H1 (cell line): ENCODE data around the gene RMRP. TPM values are rescaled to one million over a fixed set of nuclear protein-coding genes. Genes with fewer than 3 reads are reported as not detected.
A peak's percentile ranks its signal among the peaks of the same experiment; 100 is the strongest.

Source experiments
- CTCF ChIA-PET: fragments of 300-600 bp; sonication (Branson Sonifier 250); formaldehyde crosslinking; loops from one replicate; lab custom pipeline; 2021; ENCODE audit not compliant: partially characterized antibody; lab: Charles Lee
- POLR2A ChIA-PET: fragments of 300-600 bp; sonication (Branson Sonifier 250); formaldehyde crosslinking; loops from one replicate; lab custom pipeline; 2021; ENCODE audit warnings: inconsistent platforms; ENCODE audit not compliant: partially characterized antibody; lab: Charles Lee
- DNase-seq, 2 experiments: peaks; one replicate each; pipeline versions ENCODE4 v3.0.0 to v3.0.0-alpha.2; 2010 to 2022; ENCODE audit warnings: low spot score in 2 of 2, low read depth in 1 of 2, mixed read lengths in 1 of 2
- FAIRE-seq: peaks from 2 replicates; lab custom pipeline; 2011; peaks lifted over from hg19 to GRCh38; lab: Jason Lieb, UNC
- H2AFZ ChIP-seq: 2 replicates; pipeline ENCODE4 v1.8.1; 2012; ENCODE audit warnings: low read length, inconsistent platforms
- H2AK5ac ChIP-seq: 2 replicates; pipeline ENCODE4 v1.6.1; 2013; ENCODE audit warnings: low read depth, low read length
- H2BK120ac ChIP-seq: replicated peaks from 2 replicates; pipeline ENCODE3; 2013; ENCODE audit warnings: low read depth, low read length, inconsistent platforms
- H2BK12ac ChIP-seq: 2 replicates; pipeline ENCODE4 v1.6.1; 2013; ENCODE audit warnings: low read depth, low read length
- H2BK15ac ChIP-seq: 2 replicates; pipeline ENCODE4 v1.6.1; 2013; ENCODE audit warnings: low read length
- H2BK20ac ChIP-seq: 2 replicates; pipeline ENCODE4 v1.6.1; 2013; ENCODE audit warnings: low read length
- H2BK5ac ChIP-seq: 2 replicates; pipeline ENCODE4 v1.6.1; 2013; ENCODE audit warnings: low read depth, low read length
- H3K14ac ChIP-seq: 2 replicates; pipeline ENCODE4 v1.6.1; 2013; ENCODE audit warnings: inconsistent platforms; ENCODE audit not compliant: insufficient read length
- H3K18ac ChIP-seq: 2 replicates; pipeline ENCODE4 v1.6.1; 2013; ENCODE audit warnings: low read length; ENCODE audit errors: extremely low read depth
- H3K23ac ChIP-seq: 2 replicates; pipeline ENCODE4 v1.6.1; 2013; ENCODE audit warnings: inconsistent platforms; ENCODE audit not compliant: insufficient read length
- H3K23me2 ChIP-seq: 2 replicates; pipeline ENCODE4 v1.6.1; 2013; ENCODE audit warnings: low read depth, low read length
- H3K27ac ChIP-seq: 2 replicates; pipeline ENCODE4 v1.6.1; 2011; ENCODE audit warnings: low read depth, low read length, inconsistent platforms
- H3K27me3 ChIP-seq, 4 experiments: replicated peaks in 1 of 4; 1 replicate in 1 of 4; 2 replicates in 3 of 4; pipeline versions ENCODE4 v1.6.1 to v1.8.1; 2011 to 2013; ENCODE audit warnings: low read length in 3 of 4, mild to moderate bottlenecking in 3 of 4, inconsistent platforms in 2 of 4, mixed read lengths in 2 of 4, moderate library complexity in 1 of 4; ENCODE audit not compliant: control insufficient read depth in 3 of 4, insufficient read depth in 3 of 4; ENCODE audit errors: extremely low read depth in 1 of 4
- H3K36me3 ChIP-seq, 4 experiments: 2 replicates each; pipeline versions ENCODE4 v1.6.1 to v1.8.1; 2011 to 2013; ENCODE audit warnings: mild to moderate bottlenecking in 4 of 4, low read length in 3 of 4, moderate library complexity in 2 of 4, control low read depth in 1 of 4, inconsistent platforms in 1 of 4; ENCODE audit not compliant: insufficient read depth in 4 of 4, control insufficient read depth in 2 of 4
- H3K4ac ChIP-seq: replicated peaks from 2 replicates; pipeline ENCODE3; 2013; ENCODE audit warnings: low read length, low read depth, mixed read lengths, inconsistent platforms; ENCODE audit not compliant: insufficient read length
- H3K4me1 ChIP-seq, 4 experiments: replicated peaks in 1 of 4; 1 replicate in 1 of 4; 2 replicates in 3 of 4; pipeline versions ENCODE4 v1.6.1 to v1.8.1; 2011 to 2013; ENCODE audit warnings: low read length in 3 of 4, inconsistent platforms in 2 of 4, mixed read lengths in 1 of 4; ENCODE audit not compliant: insufficient read depth in 4 of 4, control insufficient read depth in 3 of 4
- H3K4me2 ChIP-seq, 2 experiments: 2 replicates each; pipeline versions ENCODE4 v1.6.1 to v1.8.1; 2011 to 2013; ENCODE audit warnings: low read depth in 2 of 2, low read length in 2 of 2, control low read depth in 1 of 2, inconsistent platforms in 1 of 2, mild to moderate bottlenecking in 1 of 2; ENCODE audit not compliant: insufficient read depth in 1 of 2
- H3K4me3 ChIP-seq, 4 experiments: fragments of 200-600, 300-600 bp in 1 of 4; sonication (generic), shearing (Covaris generic), sonication (Bioruptor Twin) in 1 of 4; 2 replicates each; pipeline versions ENCODE4 v1.5.1 to v1.8.1; 2011 to 2016; ENCODE audit warnings: low read length in 4 of 4, low read depth in 3 of 4, control low read depth in 2 of 4, inconsistent platforms in 2 of 4, mild to moderate bottlenecking in 2 of 4, mixed read lengths in 1 of 4, moderate library complexity in 1 of 4; ENCODE audit not compliant: insufficient read depth in 2 of 4; ENCODE audit errors: extremely low read depth in 1 of 4
- H3K56ac ChIP-seq: replicated peaks from 2 replicates; pipeline ENCODE3; 2013; ENCODE audit warnings: low read depth, mild to moderate bottlenecking, mixed read lengths, low read length, inconsistent platforms; ENCODE audit not compliant: insufficient read length
- H3K79me1 ChIP-seq: 2 replicates; pipeline ENCODE4 v1.6.1; 2013; ENCODE audit warnings: low read depth, low read length, control low read depth
- H3K79me2 ChIP-seq, 2 experiments: 2 replicates each; pipeline versions ENCODE4 v1.6.1 to v1.8.1; 2012 to 2013; ENCODE audit warnings: low read length in 2 of 2, mild to moderate bottlenecking in 2 of 2, inconsistent platforms in 1 of 2; ENCODE audit not compliant: insufficient read depth in 2 of 2, control insufficient read depth in 1 of 2
- H3K9ac ChIP-seq, 4 experiments: replicated peaks in 1 of 4; 1 replicate in 1 of 4; 2 replicates in 3 of 4; pipeline versions ENCODE4 v1.6.1 to v1.8.1; 2011 to 2013; ENCODE audit warnings: low read depth in 3 of 4, low read length in 3 of 4, control low read depth in 2 of 4, mild to moderate bottlenecking in 2 of 4, moderate library complexity in 2 of 4, inconsistent platforms in 1 of 4; ENCODE audit errors: extremely low read depth in 1 of 4
- H3K9me3 ChIP-seq, 2 experiments: 2 replicates each; pipeline versions ENCODE4 v1.6.1 to v1.8.1; 2012 to 2013; ENCODE audit warnings: mild to moderate bottlenecking in 2 of 2, moderate library complexity in 2 of 2, control low read depth in 1 of 2, inconsistent platforms in 1 of 2, low read depth in 1 of 2, low read length in 1 of 2, mixed read lengths in 1 of 2; ENCODE audit not compliant: insufficient read depth in 2 of 2
- H4K20me1 ChIP-seq, 2 experiments: replicated peaks in 1 of 2; 2 replicates each; pipeline versions ENCODE3 to v1.8.1; 2011 to 2013; ENCODE audit warnings: inconsistent platforms in 2 of 2, low read length in 2 of 2, mild to moderate bottlenecking in 1 of 2; ENCODE audit not compliant: insufficient read depth in 2 of 2, control insufficient read depth in 1 of 2
- H4K5ac ChIP-seq: 2 replicates; pipeline ENCODE4 v1.6.1; 2013; ENCODE audit warnings: low read length, low read depth, mixed read lengths, inconsistent platforms; ENCODE audit not compliant: insufficient read length
- H4K8ac ChIP-seq: 2 replicates; pipeline ENCODE4 v1.8.0; 2013; ENCODE audit warnings: mild to moderate bottlenecking, moderate library complexity, low read length, inconsistent platforms; ENCODE audit not compliant: insufficient read depth; ENCODE audit errors: extremely low read depth
- H4K91ac ChIP-seq: replicated peaks from 2 replicates; pipeline ENCODE3; 2013; ENCODE audit warnings: low read length, mixed read lengths, inconsistent platforms; ENCODE audit not compliant: insufficient read length
- CHD2 ChIP-seq: IDR thresholded peaks from 2 replicates; pipeline ENCODE4 v1.6.1; 2012; ENCODE audit warnings: low read length, improper control_type of control experiment
- EP300 ChIP-seq, 2 experiments: IDR thresholded peaks; 1 replicate in 1 of 2; 2 replicates in 1 of 2; pipeline ENCODE4 v1.6.1; 2011 to 2012; ENCODE audit warnings: low read depth in 2 of 2, low read length in 2 of 2, mild to moderate bottlenecking in 2 of 2, borderline replicate concordance in 1 of 2, inconsistent platforms in 1 of 2, moderate library complexity in 1 of 2
- EZH2 ChIP-seq: fragments of 200-600 bp; sonication (generic); IDR thresholded peaks from 2 replicates; pipeline ENCODE4 v1.7.1; 2012; ENCODE audit warnings: low read depth, mild to moderate bottlenecking, moderate library complexity, low read length, inconsistent platforms; ENCODE audit not compliant: severe bottlenecking
- GTF2F1 ChIP-seq: IDR thresholded peaks from 2 replicates; pipeline ENCODE4 v1.6.1; 2012; ENCODE audit warnings: low read depth, low read length, improper control_type of control experiment, borderline replicate concordance
- KDM4A ChIP-seq: IDR thresholded peaks from one replicate; pipeline ENCODE4 v1.7.1; 2012; ENCODE audit warnings: low read depth, mild to moderate bottlenecking, moderate library complexity, low read length, inconsistent platforms; ENCODE audit not compliant: severe bottlenecking
- KDM5A ChIP-seq: fragments of 200-600 bp; IDR thresholded peaks from 2 replicates; pipeline ENCODE4 v1.7.1; 2012; ENCODE audit warnings: mild to moderate bottlenecking, low read length, inconsistent platforms, mixed read lengths
- NANOG ChIP-seq: IDR thresholded peaks from 2 replicates; pipeline ENCODE4 v1.6.1; 2011; ENCODE audit warnings: low read length, low read depth, mild to moderate bottlenecking, inconsistent platforms; ENCODE audit not compliant: insufficient read depth, poor library complexity, severe bottlenecking
- POLR2A ChIP-seq, 2 experiments: IDR thresholded peaks; 1 replicate in 1 of 2; 2 replicates in 1 of 2; pipeline ENCODE4 v1.6.1; 2011; ENCODE audit warnings: low read depth in 2 of 2, low read length in 2 of 2, mild to moderate bottlenecking in 2 of 2; ENCODE audit errors: control extremely low read depth in 1 of 2
- SIX5 ChIP-seq: IDR thresholded peaks from 2 replicates; pipeline ENCODE4 v1.6.1; 2011; ENCODE audit warnings: mild to moderate bottlenecking, low read depth, low read length
- SP2 ChIP-seq: IDR thresholded peaks from 2 replicates; pipeline ENCODE4 v1.6.1; 2012; ENCODE audit warnings: mild to moderate bottlenecking, low read length, inconsistent platforms
- SRF ChIP-seq: IDR thresholded peaks from 2 replicates; pipeline ENCODE4 v1.6.1; 2011; ENCODE audit warnings: mild to moderate bottlenecking, low read depth, low read length, moderate library complexity
- SUZ12 ChIP-seq: fragments of 200-600 bp; sonication (generic); IDR thresholded peaks from 2 replicates; pipeline ENCODE4 v1.6.1; 2012; ENCODE audit warnings: mild to moderate bottlenecking, inconsistent platforms, low read length, moderate library complexity, mixed read lengths
- TEAD4 ChIP-seq: IDR thresholded peaks from 2 replicates; pipeline ENCODE4 v1.6.1; 2012; ENCODE audit warnings: low read depth, low read length, inconsistent platforms, mixed read lengths
- YY1 ChIP-seq: IDR thresholded peaks from 2 replicates; pipeline ENCODE4 v1.6.1; 2011; ENCODE audit warnings: low read depth, mild to moderate bottlenecking, low read length
- WGBS, 2 experiments: shearing (Covaris generic) in 1 of 2; methylation state at CpG; one replicate each; pipeline versions ENCODE4 v1.1.6 to v1.1.7; 2013 to 2015; ENCODE audit warnings: low lambda C conversion rate in 2 of 2, mixed read lengths in 2 of 2, inconsistent platforms in 1 of 2, low coverage in 1 of 2, missing lambda C conversion rate in 1 of 2; ENCODE audit not compliant: insufficient replicate concordance in 2 of 2, insufficient coverage in 1 of 2, insufficient read length in 1 of 2; ENCODE audit errors: extremely low coverage in 1 of 2, missing lambda C conversion rate in 1 of 2; 5-methylcytosine and 5-hydroxymethylcytosine counted together
- polyA plus RNA-seq, 7 experiments: library from polyadenylated mRNA; depleted of rRNA in 3 of 7; stranded (reverse) in 5 of 7; unstranded in 2 of 7; fragments of >200 nt in 5 of 7; fragments of 200-250 nt in 2 of 7; gene quantifications; 1 replicate in 5 of 7; 2 replicates in 1 of 7; 4 replicates in 1 of 7; pipeline versions ENCODE4 v1.2.1 to v1.2.3, GENCODE V29; 2011 to 2013; ENCODE audit warnings: missing spikeins in 2 of 7, mixed read lengths in 2 of 7
- total RNA-seq: library from RNA; stranded (reverse); fragmentation: NEBNext Ultra II Directional; extraction: Animal tissue kit (Norgen Biotek cat#: 25700); gene quantifications from 2 replicates; pipeline ENCODE4 v1.2.1, GENCODE V29; 2021

Gene RMRP
- total and polyA plus RNA-seq, 2 of the 8 experiments (the other 6 are each of a cell fraction or from before 2014, with no cell fraction given) = 169 to 14,987 TPM

GRCh38 chr9:35656348-35656747 is 1.5 kb downstream of the RMRP start:
- peaks cover 2 to 4% of the 10 kb centered on the region in 2 experiments for H4K20me1 ChIP-seq
- WGBS, 2 experiments = 90% methylated on average over 17 of the region's 17 CpGs; no CpG with 5 or more reads in 1 of the 2 experiments
- H3K23me2 ChIP-seq = peaks cover 10% of the 10 kb centered on the region
- peaks cover 0 to 11% (median under 1%) of the 10 kb centered on the region in 4 experiments; a peak in 4 of 8 replicates for H3K36me3 ChIP-seq
- no peak overlapping the region for H2AK5ac ChIP-seq
- H2AFZ ChIP-seq = no peak overlapping the region
- H4K8ac ChIP-seq = no peak overlapping the region
- H3K79me1 ChIP-seq = no peaks in the 10 kb centered on the region
- no peak overlapping the region for H3K18ac ChIP-seq
- no peak overlapping the region for H2BK15ac ChIP-seq
- H3K4me1 ChIP-seq = peaks cover 0 to 2% (median under 1%) of the 10 kb centered on the region in 4 experiments; a peak in 5 of 7 replicates
- H3K56ac ChIP-seq = no peak overlapping the region
- no peak overlapping the region for H2BK20ac ChIP-seq
- no peak for DNase-seq
- no peak overlapping the region for H2BK5ac ChIP-seq
- no peak overlapping the region for H4K5ac ChIP-seq
- H4K91ac ChIP-seq = no peak overlapping the region
- peaks cover 0 to 7% (median 0%) of the 10 kb centered on the region in 4 experiments; a peak in 1 of 7 replicates for H3K27me3 ChIP-seq
- H3K4me2 ChIP-seq = peak overlapping the region in 1 of 2 experiments; percentile 92; a peak in 1 of 4 replicates
- H3K9ac ChIP-seq = no peak overlapping the region
- no peak overlapping the region for H3K4me3 ChIP-seq
- H3K79me2 ChIP-seq = no peaks in the 10 kb centered on the region
- no peaks in the 10 kb centered on the region for H3K9me3 ChIP-seq
- no peak overlapping the region for H3K4ac ChIP-seq
- H3K14ac ChIP-seq = no peak overlapping the region
- CTCF ChIA-PET = interaction anchor here (0.8 to 15.9 kb wide), 16 partner anchors 8 to 137 kb away, joined by 3 to 347 read pairs (median 4); partner anchors contain the start of genes ARHGEF39, CREB3, SIT1 and TESK1
- POLR2A ChIA-PET = interaction anchor here (0.6 to 7.9 kb wide), 7 partner anchors 9 to 75 kb away, joined by 3 to 84 read pairs (median 4); partner anchors contain the start of genes CREB3, TLN1 and TPM2
- no peak overlapping the region for H2BK120ac ChIP-seq
- FAIRE-seq = no peak
- H3K27ac ChIP-seq = no peak overlapping the region
- H2BK12ac ChIP-seq = no peak overlapping the region
- H3K23ac ChIP-seq = no peak overlapping the region
- TF ChIP-seq TEAD4 (no peak), CHD2 (no peak), SUZ12 (no peak), SIX5 (no peak), NANOG (no peak), SP2 (no peak), POLR2A (IDR thresholded peaks at IDR 0.05; ENCODE audit: control extremely low read depth in 1 of 2, low read depth in 2 of 2, low read length in 2 of 2) (no peak), KDM4A (no peak), SRF (no peak), GTF2F1 (no peak), YY1 (no peak), EZH2 (no peak), KDM5A (no peak), EP300 (IDR thresholded peaks at IDR 0.05; ENCODE audit: borderline replicate concordance in 1 of 2, low read depth in 2 of 2, low read length in 2 of 2) (no peak)
